Common myeloid progenitor, CD34-positive (primary cell): Measurements from ENCODE around the gene TBX2.
"Not testable (repeated sequence)": the region's sequence is repeated elsewhere in the genome, so short reads cannot be mapped to it uniquely, and the experiment has no call there.

Experiments
- CTCF ChIA-PET: fragments of 350-600 bp; sonication (Branson Sonifier 250); formaldehyde crosslinking; loops from one replicate; lab custom pipeline; 2021; ENCODE audit warnings: antibody characterized with exemption; lab: Charles Lee
- POLR2A ChIA-PET: fragments of 350-600 bp; sonication (Branson Sonifier 250); formaldehyde crosslinking; loops from one replicate; lab custom pipeline; 2021; ENCODE audit warnings: antibody characterized with exemption; lab: Charles Lee
- DNase-seq, 3 donors: peaks; one replicate each; pipeline versions ENCODE4 v3.0.0 to v3.0.0-alpha.2; 2013
- H3K27ac ChIP-seq, 2 experiments: 1 replicate in 1 of 2; 2 replicates in 1 of 2; pipeline ENCODE4 v1.7.0; 2013; ENCODE audit warnings: inconsistent platforms in 2 of 2, low read length in 2 of 2, mild to moderate bottlenecking in 2 of 2, low read depth in 1 of 2, moderate library complexity in 1 of 2; ENCODE audit not compliant: severe bottlenecking in 2 of 2, insufficient read depth in 1 of 2, poor library complexity in 1 of 2
- H3K27me3 ChIP-seq, 5 experiments: replicated peaks in 2 of 5; 1 replicate in 3 of 5; 2 replicates in 2 of 5; pipeline versions ENCODE4 v1.6.1 to v1.7.0; 2013; ENCODE audit warnings: low read length in 4 of 5, mild to moderate bottlenecking in 2 of 5, moderate library complexity in 2 of 5, inconsistent platforms in 1 of 5; ENCODE audit not compliant: insufficient read depth in 5 of 5, control insufficient read depth in 4 of 5
- H3K36me3 ChIP-seq, 4 experiments: 1 replicate in 2 of 4; 2 replicates in 2 of 4; pipeline versions ENCODE4 v1.6.1 to v1.7.0; 2013; ENCODE audit warnings: low read length in 3 of 4, control low read depth in 1 of 4, mild to moderate bottlenecking in 1 of 4; ENCODE audit not compliant: control insufficient read depth in 4 of 4, insufficient read depth in 4 of 4
- H3K4me1 ChIP-seq, 4 experiments: 1 replicate in 3 of 4; 2 replicates in 1 of 4; pipeline versions ENCODE4 v1.6.1 to v1.7.1; 2013; ENCODE audit warnings: low read length in 3 of 4, mild to moderate bottlenecking in 3 of 4, control low read depth in 1 of 4, inconsistent platforms in 1 of 4, moderate library complexity in 1 of 4; ENCODE audit not compliant: control insufficient read depth in 4 of 4, insufficient read depth in 4 of 4; ENCODE audit errors: control extremely low read depth in 1 of 4
- H3K4me3 ChIP-seq, 7 experiments: 1 replicate in 4 of 7; 2 replicates in 3 of 7; pipeline versions ENCODE4 v1.5.1 to v1.7.0; 2013; ENCODE audit warnings: mild to moderate bottlenecking in 7 of 7, low read length in 6 of 7, moderate library complexity in 6 of 7, inconsistent platforms in 2 of 7, low read depth in 2 of 7, control low read depth in 1 of 7; ENCODE audit not compliant: insufficient read depth in 4 of 7, control insufficient read depth in 1 of 7; ENCODE audit errors: extremely low read depth in 1 of 7
- H3K9me3 ChIP-seq, 5 experiments: 1 replicate in 4 of 5; 2 replicates in 1 of 5; pipeline versions ENCODE4 v1.6.1 to v1.7.1; 2013; ENCODE audit warnings: low read length in 4 of 5, mild to moderate bottlenecking in 2 of 5, inconsistent platforms in 1 of 5, low read depth in 1 of 5, moderate library complexity in 1 of 5; ENCODE audit not compliant: control insufficient read depth in 4 of 5, insufficient read depth in 2 of 5; ENCODE audit errors: control extremely low read depth in 1 of 5
- WGBS: methylation state at CpG from one replicate; pipeline ENCODE4 v1.1.5; 2013; ENCODE audit not compliant: insufficient coverage; 5-methylcytosine and 5-hydroxymethylcytosine counted together

TBX2 gene

DNA sequence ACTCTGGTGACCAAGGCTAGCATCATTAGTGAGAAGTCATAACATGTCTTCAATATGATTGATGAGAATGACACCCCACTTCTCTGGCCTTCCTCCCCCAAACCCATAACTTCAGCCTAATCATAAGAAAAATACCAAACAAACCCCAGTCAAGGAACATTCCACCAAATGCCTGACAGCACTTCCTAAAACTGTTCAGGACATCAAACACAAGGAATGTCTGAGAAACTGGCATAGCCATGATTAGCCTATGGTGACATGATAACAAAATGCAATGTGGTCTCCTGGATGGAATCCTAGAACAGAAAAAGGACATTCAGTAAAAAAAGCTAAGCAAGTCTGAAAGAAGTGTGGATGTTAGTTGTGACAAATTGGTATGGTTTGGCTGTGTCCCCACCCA is 27.9 kb downstream of the TBX2 start:
- Histone ChIP-seq H3K9me3 (peaks cover 0 to 1% (median 0%) of the 10 kb centered on the region in 5 experiments), H3K27me3 (peaks cover 4 to 46% (median 12%) of the 10 kb centered on the region in 5 experiments), H3K27ac (no peak overlapping the region), H3K36me3 (no peaks in the 10 kb centered on the region), H3K4me1 (no peaks in the 10 kb centered on the region), H3K4me3 (no peak overlapping the region)
- CTCF ChIA-PET, result interaction anchor here (1.2 to 1.7 kb wide), 2 partner anchors 50 to 156 kb away, joined by 3 to 4 read pairs; no protein-coding TSS in a partner anchor
- DNase-seq, result no peak
- POLR2A ChIA-PET, result interaction anchor here (0.6 kb wide), 1 partner anchor 741 kb away, joined by 6 read pairs; no protein-coding TSS in a partner anchor

GRCh38 chr17:61429274-61429673 is 29.6 kb downstream of the TBX2 start:
- WGBS, result no CpG with 5 or more reads among the region's 1 CpG

DNA sequence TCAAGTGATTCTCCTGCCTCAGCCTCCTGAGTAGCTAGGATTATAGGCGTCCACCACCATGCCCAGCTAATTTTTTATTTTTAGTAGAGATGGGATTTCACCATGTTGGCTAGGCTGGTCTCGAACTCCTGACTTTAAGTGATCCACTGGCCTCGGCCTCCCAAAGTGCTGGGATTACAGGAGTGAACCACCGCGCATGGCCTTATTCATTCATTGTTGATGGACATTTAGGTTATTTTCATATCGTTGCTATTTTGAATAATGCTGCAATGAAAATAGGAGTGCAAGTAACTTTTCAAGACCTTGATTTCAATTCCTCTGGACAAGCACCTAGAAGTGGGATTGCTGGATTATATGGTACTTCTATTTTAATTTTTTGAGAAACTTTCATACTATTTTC is 30.2 kb downstream of the TBX2 start:
- 95% methylated on average over 4 of the region's 6 CpGs for WGBS
- H3K27ac ChIP-seq, H3K4me1 ChIP-seq, H3K4me3 ChIP-seq, POLR2A ChIA-PET, DNase-seq, H3K9me3 ChIP-seq, H3K36me3 ChIP-seq, CTCF ChIA-PET: not testable (repeated sequence)
- peaks cover 0 to 32% (median 6%) of the 10 kb centered on the region in 5 experiments for H3K27me3 ChIP-seq

More at GRCh38 chr17:61429274-61429673, 29.6 kb downstream of the TBX2 start:
- no peak for DNase-seq
- Histone ChIP-seq H3K27me3 (peaks cover 0 to 35% (median 6%) of the 10 kb centered on the region in 5 experiments), H3K4me3 (no peak overlapping the region), H3K36me3 (no peaks in the 10 kb centered on the region), H3K27ac (no peak overlapping the region), H3K9me3 (peaks cover 0 to 3% (median 0%) of the 10 kb centered on the region in 5 experiments), H3K4me1 (no peaks in the 10 kb centered on the region)
- ChIA-PET CTCF (no interaction called here), POLR2A (no interaction called here)

- DNase-seq, result no peak
- Histone ChIP-seq H3K4me1 (no peaks in the 10 kb centered on the region), H3K36me3 (no peaks in the 10 kb centered on the region), H3K27me3 (peaks cover 0 to 25% (median 6%) of the 10 kb centered on the region in 5 experiments), H3K27ac (no peak overlapping the region), H3K9me3 (peaks cover 0 to 9% (median 4%) of the 10 kb centered on the region in 5 experiments), H3K4me3 (no peak overlapping the region)
- ChIA-PET POLR2A (no interaction called here), CTCF (interaction anchor here (0.6 to 1.3 kb wide), 2 partner anchors 11 to 50 kb away, joined by 3 read pairs; no protein-coding TSS in a partner anchor)
- 80% methylated on average over 1 of the region's 4 CpGs for WGBS
These were observed 32.1 kb downstream of the TBX2 start for GRCh38 chr17:61431594-61432311.

DNA sequence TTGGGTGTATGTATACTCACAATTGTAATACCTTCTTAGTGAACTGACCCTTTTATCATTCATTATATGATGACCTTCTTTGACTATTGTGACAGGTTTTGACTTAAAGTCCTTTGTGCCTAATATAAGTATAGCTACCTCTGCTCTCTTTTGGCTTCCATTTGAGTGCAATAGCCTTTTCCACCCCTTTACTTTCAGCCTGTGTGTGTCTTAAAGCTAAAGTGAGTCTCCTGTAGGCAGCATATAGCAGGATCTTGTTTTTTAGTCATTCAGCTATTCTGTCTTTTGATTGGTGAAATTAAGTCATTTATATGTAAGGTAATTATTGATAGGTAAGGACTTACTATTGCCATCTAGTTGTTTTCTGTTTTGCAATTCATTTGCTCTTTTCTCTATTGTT is 36.6 kb downstream of the TBX2 start:
- Histone ChIP-seq H3K36me3 (no peaks in the 10 kb centered on the region), H3K4me3 (no peak overlapping the region), H3K9me3 (peaks cover 3 to 26% (median 13%) of the 10 kb centered on the region in 5 experiments), H3K27me3 (peaks cover 0 to 29% (median 8%) of the 10 kb centered on the region in 5 experiments), H3K4me1 (no peaks in the 10 kb centered on the region), H3K27ac (no peak overlapping the region)
- DNase-seq, result no peak
- ChIA-PET POLR2A (no interaction called here), CTCF (no interaction called here)

DNA sequence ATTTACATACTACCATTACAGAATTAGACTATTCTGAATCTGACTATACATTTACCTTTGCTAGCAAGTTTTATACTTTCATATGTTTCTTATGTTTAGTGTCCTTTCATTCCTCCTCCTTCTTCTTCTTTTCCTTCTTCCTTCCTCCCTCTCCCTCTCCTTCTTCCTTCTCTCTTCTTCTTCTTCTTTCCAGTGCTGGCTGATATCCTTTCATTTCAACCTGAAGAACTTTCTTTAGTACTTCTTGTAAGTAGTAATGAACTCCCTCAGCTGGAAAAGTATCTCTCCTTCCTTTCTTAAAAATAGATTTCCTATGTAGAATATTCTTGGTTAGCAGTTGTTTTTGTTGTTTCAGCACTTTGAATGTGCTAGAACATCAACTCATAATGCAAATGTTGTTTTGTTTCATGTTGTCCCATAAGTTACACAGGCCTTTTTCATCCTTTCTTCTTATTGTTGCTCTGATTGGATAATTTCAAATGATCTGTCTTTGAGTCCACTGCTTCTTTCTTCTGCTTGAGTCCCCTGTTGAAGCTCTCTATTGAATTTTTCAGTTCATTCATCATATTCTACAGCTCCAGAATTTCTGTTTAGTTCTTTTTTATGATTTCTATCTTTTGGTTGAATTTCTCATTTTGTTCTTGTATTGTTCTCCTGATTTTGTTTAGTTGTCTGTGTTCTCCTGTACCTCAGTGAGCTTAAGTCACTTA is 37.5 kb downstream of the TBX2 start:
- POLR2A ChIA-PET, result interaction anchor here (0.6 kb wide), 1 partner anchor 432 kb away, joined by 3 read pairs; no protein-coding TSS in a partner anchor
- Histone ChIP-seq H3K4me3 (no peak overlapping the region), H3K27me3 (peaks cover 0 to 33% (median 8%) of the 10 kb centered on the region in 5 experiments), H3K36me3 (no peaks in the 10 kb centered on the region), H3K27ac (no peak overlapping the region), H3K9me3 (peaks cover 3 to 26% (median 13%) of the 10 kb centered on the region in 5 experiments), H3K4me1 (no peaks in the 10 kb centered on the region)
- CTCF ChIA-PET, result interaction anchor here (0.9 kb wide), 1 partner anchor 47 kb away, joined by 3 read pairs; no protein-coding TSS in a partner anchor
- DNase-seq, result no peak

GRCh38 chr17:61440697-61441096 is 41.1 kb downstream of the TBX2 start:
- Histone ChIP-seq H3K4me3 (no peak overlapping the region), H3K27me3 (peaks cover 6 to 57% (median 12%) of the 10 kb centered on the region in 5 experiments), H3K9me3 (peaks cover 3 to 23% (median 9%) of the 10 kb centered on the region in 5 experiments), H3K4me1 (no peaks in the 10 kb centered on the region), H3K36me3 (no peaks in the 10 kb centered on the region), H3K27ac (no peak overlapping the region)
- ChIA-PET CTCF (interaction anchor here (1.4 kb wide), 1 partner anchor 9 kb away, joined by 4 read pairs; no protein-coding TSS in a partner anchor), POLR2A (no interaction called here)
- no peak for DNase-seq
